ENCODE data around the gene CST11.

The CST11 gene

DNA sequence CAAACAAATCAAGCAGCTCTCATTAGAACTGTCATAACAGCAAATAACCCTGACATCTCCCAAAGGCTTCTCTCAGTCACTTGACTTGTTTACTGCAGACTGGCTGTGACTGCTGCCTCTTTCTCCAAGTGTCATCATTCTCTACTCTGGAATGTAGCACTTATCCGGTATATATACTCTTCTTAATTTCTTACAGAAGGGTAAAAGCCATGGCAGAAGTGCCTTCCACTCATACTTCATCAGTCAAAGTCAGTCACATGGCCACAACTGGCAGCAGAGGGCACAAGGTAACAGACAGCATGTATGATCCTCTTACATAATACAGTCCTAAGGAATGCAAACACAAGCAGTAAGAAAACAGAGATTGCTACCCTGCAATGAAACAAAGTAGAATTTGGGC lies 40.6 kb downstream of the CST11 start:
- no peak for DNase-seq (ENCODE audit: low spot score)
- ChIA-PET CTCF (interaction anchor here (0.7 kb wide), 1 partner anchor 677 kb away, joined by 3 read pairs; no protein-coding TSS in a partner anchor), POLR2A (ENCODE audit: low non-redundant PET) (no interaction called here)
- no peak overlapping the region for H3K27ac ChIP-seq
- TF ChIP-seq, protein P1, sequence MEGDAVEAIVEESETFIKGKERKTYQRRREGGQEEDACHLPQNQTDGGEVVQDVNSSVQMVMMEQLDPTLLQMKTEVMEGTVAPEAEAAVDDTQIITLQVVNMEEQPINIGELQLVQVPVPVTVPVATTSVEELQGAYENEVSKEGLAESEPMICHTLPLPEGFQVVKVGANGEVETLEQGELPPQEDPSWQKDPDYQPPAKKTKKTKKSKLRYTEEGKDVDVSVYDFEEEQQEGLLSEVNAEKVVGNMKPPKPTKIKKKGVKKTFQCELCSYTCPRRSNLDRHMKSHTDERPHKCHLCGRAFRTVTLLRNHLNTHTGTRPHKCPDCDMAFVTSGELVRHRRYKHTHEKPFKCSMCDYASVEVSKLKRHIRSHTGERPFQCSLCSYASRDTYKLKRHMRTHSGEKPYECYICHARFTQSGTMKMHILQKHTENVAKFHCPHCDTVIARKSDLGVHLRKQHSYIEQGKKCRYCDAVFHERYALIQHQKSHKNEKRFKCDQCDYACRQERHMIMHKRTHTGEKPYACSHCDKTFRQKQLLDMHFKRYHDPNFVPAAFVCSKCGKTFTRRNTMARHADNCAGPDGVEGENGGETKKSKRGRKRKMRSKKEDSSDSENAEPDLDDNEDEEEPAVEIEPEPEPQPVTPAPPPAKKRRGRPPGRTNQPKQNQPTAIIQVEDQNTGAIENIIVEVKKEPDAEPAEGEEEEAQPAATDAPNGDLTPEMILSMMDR (conservative IDR thresholded peaks at IDR 0.05; ENCODE audit: low read depth): no peak

DNA sequence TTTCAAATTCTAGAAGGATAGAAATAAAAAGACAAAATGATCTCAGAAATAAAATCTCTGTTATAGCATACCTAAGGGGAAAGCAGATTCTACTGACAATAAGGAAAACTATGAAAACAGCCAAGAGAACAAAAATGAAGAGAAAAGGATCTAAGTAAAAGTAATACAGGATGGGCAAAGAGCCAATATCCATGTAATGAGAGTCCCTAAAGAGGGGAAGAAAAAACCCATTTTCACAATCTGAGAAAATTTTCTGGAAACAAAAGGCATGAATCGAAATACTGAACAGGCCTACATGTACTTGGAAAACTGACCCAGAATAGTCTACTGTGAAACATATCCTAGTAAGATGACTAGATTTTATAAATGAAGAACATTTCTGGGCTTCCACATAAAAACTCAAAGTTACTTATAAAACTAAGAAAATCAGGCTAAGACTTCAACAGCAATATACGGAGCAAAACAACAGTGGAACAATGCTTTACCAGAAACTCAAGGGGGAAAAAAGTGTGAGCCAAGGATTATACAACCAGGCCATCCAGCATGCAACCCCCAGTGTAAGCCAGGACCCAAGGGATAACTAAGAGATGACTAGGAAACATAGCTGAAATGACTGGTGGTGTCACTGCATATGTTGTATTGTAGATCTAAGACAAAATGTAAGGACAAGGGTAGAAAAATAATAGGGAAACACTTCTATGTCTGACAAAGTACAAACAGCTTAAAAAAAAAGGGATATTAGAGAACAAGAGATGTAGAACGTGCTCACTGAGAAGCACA lies 41.6 kb downstream of the CST11 start:
- no peak overlapping the region for H3K27ac ChIP-seq
- ChIA-PET POLR2A (ENCODE audit: low non-redundant PET) (no interaction called here), CTCF (no interaction called here)
- no peak for DNase-seq (ENCODE audit: low spot score)
- TF ChIP-seq, protein P1 (conservative IDR thresholded peaks at IDR 0.05; ENCODE audit: low read depth): no peak

DNA sequence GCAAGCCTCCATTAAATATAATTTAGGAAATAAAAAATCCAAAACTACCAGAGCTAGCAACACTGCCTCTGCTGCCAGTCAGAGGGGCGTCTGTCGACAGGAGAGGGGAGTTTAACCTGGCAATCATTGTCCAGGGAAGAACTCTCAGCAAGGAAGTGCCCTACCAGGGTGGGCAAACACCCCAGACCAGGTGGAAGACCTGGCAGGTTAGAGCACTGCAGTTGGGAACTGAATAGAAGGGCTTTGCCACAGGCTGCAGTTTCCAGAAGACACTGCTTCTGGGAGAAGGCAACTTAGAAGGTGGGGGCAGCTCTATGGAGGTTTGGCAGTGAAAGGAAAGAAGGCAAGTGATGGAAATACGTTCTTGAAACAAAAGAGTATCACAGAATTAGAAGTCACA lies 42.9 kb downstream of the CST11 start:
- ChIA-PET POLR2A (ENCODE audit: low non-redundant PET) (no interaction called here), CTCF (no interaction called here)
- DNase-seq (ENCODE audit: low spot score): no peak
- TF ChIP-seq, protein P1 (conservative IDR thresholded peaks at IDR 0.05; ENCODE audit: low read depth): no peak
- no peak overlapping the region for H3K27ac ChIP-seq

GRCh38 chr20:23408957-23409356 lies 43.7 kb downstream of the CST11 start:
- TF ChIP-seq, protein P1 (conservative IDR thresholded peaks at IDR 0.05; ENCODE audit: low read depth): no peak
- no peak for DNase-seq (ENCODE audit: low spot score)
- ChIA-PET CTCF (no interaction called here), POLR2A (ENCODE audit: low non-redundant PET) (no interaction called here)
- H3K27ac ChIP-seq: no peak overlapping the region

DNA sequence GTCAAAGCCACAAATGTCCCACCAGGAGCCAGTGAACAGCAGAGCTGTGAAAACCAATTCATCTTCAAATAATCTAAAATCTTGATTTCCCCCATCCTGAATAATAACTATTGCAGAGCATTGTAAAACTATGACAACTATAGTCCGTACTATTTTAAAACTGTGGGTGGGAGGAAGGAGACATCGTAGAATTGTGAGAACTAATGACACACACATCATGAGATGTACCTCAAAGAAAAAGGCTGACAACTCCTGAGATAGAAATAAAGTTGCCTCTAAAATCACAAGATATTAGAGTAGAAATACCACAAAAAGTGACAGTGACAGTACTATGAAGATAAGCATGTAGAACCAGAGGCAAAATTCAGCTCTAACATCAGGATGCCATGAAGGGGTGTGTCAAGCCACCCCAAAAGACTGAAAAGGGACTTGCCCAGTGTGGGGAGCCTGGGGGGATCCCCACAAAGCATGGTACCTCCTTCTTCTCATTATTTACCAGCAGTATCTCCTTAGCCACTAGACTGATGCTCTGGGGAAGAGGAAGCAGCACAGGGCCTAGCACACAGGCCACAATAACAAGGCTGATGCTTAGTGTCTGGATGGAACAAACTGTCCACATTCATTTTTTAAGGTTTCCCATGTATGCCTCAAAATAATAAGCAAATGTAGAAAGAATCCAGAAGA lies 44.8 kb downstream of the CST11 start:
- POLR2A ChIA-PET (ENCODE audit: low non-redundant PET): no interaction called here
- no peak for DNase-seq (ENCODE audit: low spot score)
- TF ChIP-seq, protein P1 (conservative IDR thresholded peaks at IDR 0.05; ENCODE audit: low read depth): no peak
- CTCF ChIA-PET: interaction anchor here (0.6 kb wide), 1 partner anchor 14 kb away, joined by 3 read pairs; the partner anchor contains the start of gene NAPB
- H3K27ac ChIP-seq: no peak overlapping the region

- TF ChIP-seq, protein P1 (conservative IDR thresholded peaks at IDR 0.05; ENCODE audit: low read depth): no peak
- CTCF ChIA-PET: interaction anchor here (0.6 to 1.0 kb wide), 2 partner anchors 13 to 404 kb away, joined by 3 read pairs; no protein-coding TSS in a partner anchor
- POLR2A ChIA-PET (ENCODE audit: low non-redundant PET): no interaction called here
- no peak for DNase-seq (ENCODE audit: low spot score)
- no peak overlapping the region for H3K27ac ChIP-seq
These were observed 45.8 kb downstream of the CST11 start for GRCh38 chr20:23406880-23407279.

Measured in RWPE1 (cell line).